ENCODE results near the gene TRIM66. TPM values are rescaled to one million over a fixed set of nuclear protein-coding genes. Genes with fewer than 3 reads are reported as not detected.

The TRIM66 gene
- total RNA-seq, 1 donor from 2014 or later, result 4.2 TPM

DNA sequence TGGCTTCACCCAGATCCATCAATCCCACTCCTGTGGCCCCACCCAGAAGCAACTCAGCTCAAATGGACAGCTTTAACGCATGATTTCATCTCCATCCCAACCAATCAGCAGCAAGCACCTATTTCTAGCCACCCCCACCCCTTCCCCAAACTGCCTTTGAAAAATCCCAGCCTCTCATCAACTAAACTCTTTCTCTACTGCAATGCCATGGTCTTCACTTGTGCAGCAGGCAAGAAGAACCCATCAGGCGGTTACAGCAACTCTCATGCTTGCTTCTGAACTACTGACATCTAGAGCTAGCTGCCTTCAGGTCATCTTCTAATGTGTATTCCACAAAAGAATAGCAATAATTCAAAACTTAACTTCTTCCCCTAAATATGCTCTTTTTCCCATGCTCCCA lies 46.3 kb downstream of the TRIM66 start:
- Histone ChIP-seq H3K27me3 (ENCODE audit: control insufficient read depth, insufficient read depth, low read length) (no peaks in the 10 kb centered on the region), H3K4me3 (ENCODE audit: low read depth, low read length) (no peak overlapping the region), H3K36me3 (ENCODE audit: control insufficient read depth, insufficient read depth, low read length) (peaks cover 2% of the 10 kb centered on the region)
- DNase-seq (ENCODE audit: low read depth), result no peak
- TF ChIP-seq, protein P1, sequence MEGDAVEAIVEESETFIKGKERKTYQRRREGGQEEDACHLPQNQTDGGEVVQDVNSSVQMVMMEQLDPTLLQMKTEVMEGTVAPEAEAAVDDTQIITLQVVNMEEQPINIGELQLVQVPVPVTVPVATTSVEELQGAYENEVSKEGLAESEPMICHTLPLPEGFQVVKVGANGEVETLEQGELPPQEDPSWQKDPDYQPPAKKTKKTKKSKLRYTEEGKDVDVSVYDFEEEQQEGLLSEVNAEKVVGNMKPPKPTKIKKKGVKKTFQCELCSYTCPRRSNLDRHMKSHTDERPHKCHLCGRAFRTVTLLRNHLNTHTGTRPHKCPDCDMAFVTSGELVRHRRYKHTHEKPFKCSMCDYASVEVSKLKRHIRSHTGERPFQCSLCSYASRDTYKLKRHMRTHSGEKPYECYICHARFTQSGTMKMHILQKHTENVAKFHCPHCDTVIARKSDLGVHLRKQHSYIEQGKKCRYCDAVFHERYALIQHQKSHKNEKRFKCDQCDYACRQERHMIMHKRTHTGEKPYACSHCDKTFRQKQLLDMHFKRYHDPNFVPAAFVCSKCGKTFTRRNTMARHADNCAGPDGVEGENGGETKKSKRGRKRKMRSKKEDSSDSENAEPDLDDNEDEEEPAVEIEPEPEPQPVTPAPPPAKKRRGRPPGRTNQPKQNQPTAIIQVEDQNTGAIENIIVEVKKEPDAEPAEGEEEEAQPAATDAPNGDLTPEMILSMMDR (IDR thresholded peaks at IDR 0.05; ENCODE audit: insufficient read depth, low read length, poor library complexity, severe bottlenecking), result no peak

GRCh38 chr11:8634498-8634897 lies 48.0 kb downstream of the TRIM66 start:
- DNase-seq (ENCODE audit: low read depth), result no peak
- Histone ChIP-seq H3K36me3 (ENCODE audit: control insufficient read depth, insufficient read depth, low read length) (peaks cover 2% of the 10 kb centered on the region), H3K4me3 (ENCODE audit: low read depth, low read length) (no peak overlapping the region), H3K27me3 (ENCODE audit: control insufficient read depth, insufficient read depth, low read length) (no peaks in the 10 kb centered on the region)
- TF ChIP-seq, protein P1 (IDR thresholded peaks at IDR 0.05; ENCODE audit: insufficient read depth, low read length, poor library complexity, severe bottlenecking), result no peak

- no peak for DNase-seq (ENCODE audit: low read depth)
- H3K36me3 ChIP-seq (ENCODE audit: control insufficient read depth, insufficient read depth, low read length), result no peaks in the 10 kb centered on the region
- TF ChIP-seq, protein P1 (IDR thresholded peaks at IDR 0.05; ENCODE audit: insufficient read depth, low read length, poor library complexity, severe bottlenecking), result no peak
- H3K27me3 ChIP-seq (ENCODE audit: control insufficient read depth, insufficient read depth, low read length), result no peaks in the 10 kb centered on the region
- H3K4me3 ChIP-seq (ENCODE audit: low read depth, low read length), result no peak overlapping the region
Observed at GRCh38 chr11:8631395-8632118, 50.9 kb downstream of the TRIM66 start.

DNA sequence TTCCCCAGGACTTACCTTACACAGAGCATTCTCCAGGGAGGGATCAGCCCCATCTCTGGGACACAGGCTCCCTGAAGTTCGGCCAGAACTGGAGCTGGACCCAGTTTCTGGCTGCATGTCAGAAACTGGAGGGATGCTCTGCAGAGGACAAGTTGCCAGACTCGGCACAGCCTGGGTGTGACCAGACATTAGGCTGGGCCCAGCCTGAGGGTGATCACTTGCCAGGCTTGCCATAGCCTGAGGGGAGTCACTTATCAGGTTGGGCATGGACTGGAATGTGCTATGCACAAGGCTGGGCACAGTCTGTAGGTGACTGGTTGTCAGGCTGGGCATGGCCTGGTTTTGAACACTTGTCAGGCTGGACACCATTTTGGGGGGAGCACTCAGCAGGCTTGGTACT lies 57.8 kb downstream of the TRIM66 start:
- Histone ChIP-seq H3K27me3 (ENCODE audit: control insufficient read depth, insufficient read depth, low read length) (no peaks in the 10 kb centered on the region), H3K4me3 (ENCODE audit: low read depth, low read length) (no peak overlapping the region), H3K36me3 (ENCODE audit: control insufficient read depth, insufficient read depth, low read length) (peaks cover 2% of the 10 kb centered on the region)
- no peak for DNase-seq (ENCODE audit: low read depth)
- TF ChIP-seq, protein P1 (IDR thresholded peaks at IDR 0.05; ENCODE audit: insufficient read depth, low read length, poor library complexity, severe bottlenecking), result no peak

DNA sequence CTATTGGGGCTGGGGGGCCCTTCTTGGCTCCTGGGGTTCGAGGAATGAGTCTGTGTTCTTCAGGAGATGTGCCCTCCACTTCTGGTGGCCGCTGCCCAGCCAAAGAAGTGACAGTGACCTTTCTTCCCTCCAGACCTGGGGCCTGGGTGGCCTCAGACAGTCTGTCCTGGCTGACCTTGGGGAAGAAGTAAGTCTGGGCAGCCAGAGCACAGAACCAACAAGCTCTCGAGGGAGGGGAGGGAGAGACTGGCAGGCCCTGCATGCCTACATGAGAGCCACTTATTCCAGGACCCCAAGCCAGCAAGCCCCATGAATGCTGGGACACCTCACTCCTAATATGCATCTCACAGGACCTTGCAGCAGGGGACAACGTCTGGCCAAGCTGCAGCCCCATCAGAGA lies 61.3 kb downstream of the TRIM66 start:
- TF ChIP-seq, protein P1 (IDR thresholded peaks at IDR 0.05; ENCODE audit: insufficient read depth, low read length, poor library complexity, severe bottlenecking), result no peak
- peaks cover 2% of the 10 kb centered on the region for H3K36me3 ChIP-seq (ENCODE audit: control insufficient read depth, insufficient read depth, low read length)
- no peak for DNase-seq (ENCODE audit: low read depth)
- no peaks in the 10 kb centered on the region for H3K27me3 ChIP-seq (ENCODE audit: control insufficient read depth, insufficient read depth, low read length)
- H3K4me3 ChIP-seq (ENCODE audit: low read depth, low read length), result no peak overlapping the region

DNA sequence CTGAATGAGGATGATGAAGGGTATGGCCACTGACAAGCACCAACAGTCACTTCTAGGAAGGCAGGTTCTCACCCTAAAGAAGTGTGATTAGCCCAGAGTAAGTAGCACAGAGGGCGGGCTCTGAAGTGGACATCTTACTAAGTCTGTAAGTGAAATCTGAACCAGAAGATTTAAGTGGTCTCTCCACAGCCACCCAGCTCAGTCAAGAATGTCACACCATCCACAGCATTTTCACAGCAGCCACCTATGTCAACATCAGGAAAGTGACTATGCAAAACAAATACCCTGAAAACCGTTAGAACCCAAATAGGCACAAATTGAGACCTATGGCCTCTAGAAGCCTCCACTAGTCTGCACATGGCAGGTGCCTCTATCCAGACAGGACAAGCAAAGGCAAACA lies 65.4 kb downstream of the TRIM66 start:
- no peak for DNase-seq (ENCODE audit: low read depth)
- Histone ChIP-seq H3K4me3 (ENCODE audit: low read depth, low read length) (no peak overlapping the region), H3K36me3 (ENCODE audit: control insufficient read depth, insufficient read depth, low read length) (peaks cover 2% of the 10 kb centered on the region), H3K27me3 (ENCODE audit: control insufficient read depth, insufficient read depth, low read length) (no peaks in the 10 kb centered on the region)
- TF ChIP-seq, protein P1 (IDR thresholded peaks at IDR 0.05; ENCODE audit: insufficient read depth, low read length, poor library complexity, severe bottlenecking), result no peak
